Muscle of leg (tissue), 11 donors: Measurements from ENCODE around the gene DAZAP1. TPM values are rescaled to one million over a fixed set of nuclear protein-coding genes. Genes with fewer than 3 reads are reported as not detected.

Experiments
- DNase-seq: peaks from one replicate; pipeline ENCODE4 v3.0.0; 2013
- H3K27ac ChIP-seq: one replicate; pipeline ENCODE4 v1.5.1; 2013; ENCODE audit warnings: mild to moderate bottlenecking, low read length, control low read depth
- H3K27me3 ChIP-seq: one replicate; pipeline ENCODE4 v1.6.1; 2013; ENCODE audit warnings: low read length; ENCODE audit not compliant: control insufficient read depth, insufficient read depth
- H3K36me3 ChIP-seq: one replicate; pipeline ENCODE4 v1.6.1; 2013; ENCODE audit warnings: low read length; ENCODE audit not compliant: control insufficient read depth, insufficient read depth
- H3K4me1 ChIP-seq: one replicate; pipeline ENCODE4 v1.6.1; 2013; ENCODE audit warnings: low read length; ENCODE audit not compliant: control insufficient read depth, insufficient read depth
- H3K4me3 ChIP-seq: one replicate; pipeline ENCODE4 v1.5.1; 2013; ENCODE audit warnings: low read length, control low read depth
- H3K9me3 ChIP-seq: replicated peaks from 2 replicates; pipeline ENCODE4 v1.6.1; 2013; ENCODE audit warnings: low read depth, low read length; ENCODE audit not compliant: control insufficient read depth
- WGBS: methylation state at CpG from one replicate; pipeline ENCODE4 v1.1.5; 2013; ENCODE audit warnings: missing lambda C conversion rate; ENCODE audit not compliant: insufficient coverage; 5-methylcytosine and 5-hydroxymethylcytosine counted together
- polyA plus RNA-seq, 8 donors: library from polyadenylated mRNA; unstranded; fragments of 120-200 nt; gene quantifications; one replicate each; pipeline versions ENCODE4 v1.2.1 to v1.2.3, GENCODE V29; 2013; ENCODE audit warnings: inconsistent platforms in 1 of 8, low replicate concordance in 1 of 8; ENCODE audit not compliant: insufficient read length in 8 of 8, insufficient read depth in 1 of 8
- total RNA-seq: library from RNA; stranded (reverse); fragments of 120-200 nt; gene quantifications from one replicate; pipeline ENCODE4 v1.2.4, GENCODE V29; 2013

The DAZAP1 gene
- total and polyA plus RNA-seq, 9 donors, result 41.0 to 80.2 (median 65.8) TPM

DNA sequence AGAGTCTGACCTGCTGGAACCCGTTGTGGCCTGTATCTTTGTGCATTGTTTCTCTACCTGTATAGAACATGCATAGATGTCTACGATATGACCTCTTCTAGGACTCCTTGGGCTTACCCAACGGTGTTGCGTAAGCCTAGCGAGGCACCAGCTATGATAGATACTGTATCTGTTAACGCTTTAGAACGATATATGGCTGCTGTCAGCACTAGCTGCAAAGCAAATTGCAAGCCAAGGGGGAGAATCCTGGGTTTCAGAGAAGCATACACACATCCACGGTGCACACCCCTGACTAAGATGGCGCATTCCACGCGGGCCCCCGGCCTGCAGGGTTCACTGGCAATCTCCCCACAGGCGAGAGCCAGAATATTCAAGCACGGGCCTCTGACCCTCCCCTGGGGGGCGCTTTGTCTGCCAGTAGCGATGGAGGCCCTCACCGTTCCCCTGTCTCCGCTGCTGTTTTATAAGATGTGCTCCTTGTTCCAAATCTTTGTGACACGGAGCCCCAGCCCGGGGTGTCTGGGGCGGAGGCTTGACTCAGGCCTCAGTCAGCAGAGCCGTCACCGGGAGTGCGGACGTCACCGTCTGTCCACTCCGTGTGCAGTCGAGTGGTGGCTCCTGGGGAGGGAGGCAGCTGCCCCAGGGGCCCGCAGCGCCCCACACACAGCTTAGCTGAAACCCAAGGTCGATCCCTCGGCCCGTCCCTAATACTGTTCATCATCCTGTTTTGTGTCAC lies 17.9 kb downstream of the DAZAP1 start:
- H3K9me3 ChIP-seq, result no peaks in the 10 kb centered on the region
- H3K36me3 ChIP-seq, result peaks cover 89% of the 10 kb centered on the region
- H3K4me3 ChIP-seq, result no peak overlapping the region
- WGBS, result 70% methylated on average over 28 of the region's 33 CpGs
- peak; percentile 54 for DNase-seq
- H3K4me1 ChIP-seq, result peaks cover 8% of the 10 kb centered on the region
- no peaks in the 10 kb centered on the region for H3K27me3 ChIP-seq
- H3K27ac ChIP-seq, result no peak overlapping the region

DNA sequence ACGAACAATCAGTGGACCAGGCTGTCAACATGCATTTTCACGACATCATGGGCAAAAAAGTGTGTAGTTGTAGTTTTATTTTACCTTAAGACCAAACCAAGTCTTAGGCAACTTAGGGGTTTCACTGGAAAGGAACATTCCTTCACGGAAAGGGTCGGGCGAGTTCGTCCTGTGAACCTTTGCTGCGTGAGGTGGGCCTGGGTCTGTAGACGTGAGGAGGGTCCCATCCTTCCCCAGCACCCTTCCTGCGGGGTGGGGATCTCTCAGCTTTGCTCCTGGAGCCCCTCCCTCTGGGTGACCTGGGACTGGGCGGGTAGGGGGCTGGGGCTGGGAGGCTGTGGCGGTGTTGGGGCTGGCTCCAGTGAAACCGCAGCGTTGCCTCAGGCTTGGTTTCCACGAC lies 18.5 kb downstream of the DAZAP1 start:
- no peaks in the 10 kb centered on the region for H3K9me3 ChIP-seq
- no peak overlapping the region for H3K27ac ChIP-seq
- H3K4me3 ChIP-seq, result no peak overlapping the region
- WGBS, result 90% methylated on average over 6 of the region's 14 CpGs
- DNase-seq, result no peak
- H3K27me3 ChIP-seq, result no peaks in the 10 kb centered on the region
- peaks cover 86% of the 10 kb centered on the region for H3K36me3 ChIP-seq
- H3K4me1 ChIP-seq, result peaks cover 8% of the 10 kb centered on the region

DNA sequence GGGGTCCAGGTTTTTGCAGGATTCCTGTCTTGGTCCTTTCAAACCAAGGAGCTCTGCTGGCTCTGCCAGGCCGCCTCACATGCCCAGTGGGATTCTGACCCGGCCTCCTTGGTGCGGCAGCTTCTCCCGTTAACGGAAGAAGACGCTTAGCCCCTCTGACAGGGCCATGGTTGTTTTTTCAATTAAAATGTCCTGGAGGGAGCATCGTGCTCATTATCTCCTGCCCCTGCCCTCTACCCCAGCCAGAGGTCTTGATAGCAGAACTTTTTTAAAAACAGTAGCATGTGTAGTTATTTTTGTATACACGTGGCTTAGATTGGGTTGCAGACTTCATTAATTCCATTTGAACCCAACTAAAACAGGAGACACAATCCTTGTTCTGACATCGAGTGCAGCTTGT lies 19.4 kb downstream of the DAZAP1 start:
- no peak for DNase-seq
- H3K36me3 ChIP-seq, result peaks cover 83% of the 10 kb centered on the region
- H3K4me3 ChIP-seq, result no peak overlapping the region
- no peak overlapping the region for H3K27ac ChIP-seq
- no peaks in the 10 kb centered on the region for H3K27me3 ChIP-seq
- H3K4me1 ChIP-seq, result peaks cover 6% of the 10 kb centered on the region
- 88% methylated on average over 2 of the region's 9 CpGs for WGBS
- no peaks in the 10 kb centered on the region for H3K9me3 ChIP-seq

DNA sequence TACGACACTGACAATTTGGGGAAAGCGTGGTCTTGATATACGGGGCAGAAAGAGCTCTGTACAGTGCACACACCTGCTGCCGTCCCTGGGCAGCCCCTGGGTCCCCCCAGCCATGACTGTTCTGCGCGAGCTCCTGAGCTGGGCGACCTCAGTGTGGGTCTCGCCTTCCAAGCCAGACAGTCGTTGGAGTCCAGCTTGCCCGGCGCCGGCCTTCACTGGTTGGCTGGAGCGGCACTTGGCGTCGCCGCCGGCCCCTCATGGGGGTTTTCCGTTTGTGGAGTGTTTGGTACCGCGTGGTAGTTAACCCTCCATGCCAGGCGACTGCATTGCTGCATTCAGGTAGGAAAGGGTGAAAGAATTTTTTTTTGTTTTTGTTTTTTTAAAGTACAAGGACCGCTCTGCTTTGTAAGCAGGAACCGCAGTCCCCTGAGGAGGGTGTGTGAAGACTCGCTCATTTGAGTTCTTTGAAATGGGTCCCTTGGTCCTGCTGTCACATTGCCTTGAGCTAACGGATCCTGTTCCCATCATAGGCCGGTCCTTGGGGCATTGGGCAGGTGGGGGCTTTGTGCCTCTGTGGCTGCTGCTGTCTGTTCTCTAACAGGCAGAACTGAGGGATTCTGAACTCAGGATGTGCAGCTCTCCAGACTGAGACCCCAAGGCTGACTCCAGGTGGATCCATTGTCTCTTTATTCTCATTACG lies 20.0 kb downstream of the DAZAP1 start:
- no peak for DNase-seq
- H3K27me3 ChIP-seq, result no peaks in the 10 kb centered on the region
- H3K9me3 ChIP-seq, result no peaks in the 10 kb centered on the region
- H3K36me3 ChIP-seq, result peaks cover 83% of the 10 kb centered on the region
- no peak overlapping the region for H3K27ac ChIP-seq
- no peak overlapping the region for H3K4me3 ChIP-seq
- H3K4me1 ChIP-seq, result no peaks in the 10 kb centered on the region
- WGBS, result 85% methylated on average over 20 of the region's 27 CpGs

DNA sequence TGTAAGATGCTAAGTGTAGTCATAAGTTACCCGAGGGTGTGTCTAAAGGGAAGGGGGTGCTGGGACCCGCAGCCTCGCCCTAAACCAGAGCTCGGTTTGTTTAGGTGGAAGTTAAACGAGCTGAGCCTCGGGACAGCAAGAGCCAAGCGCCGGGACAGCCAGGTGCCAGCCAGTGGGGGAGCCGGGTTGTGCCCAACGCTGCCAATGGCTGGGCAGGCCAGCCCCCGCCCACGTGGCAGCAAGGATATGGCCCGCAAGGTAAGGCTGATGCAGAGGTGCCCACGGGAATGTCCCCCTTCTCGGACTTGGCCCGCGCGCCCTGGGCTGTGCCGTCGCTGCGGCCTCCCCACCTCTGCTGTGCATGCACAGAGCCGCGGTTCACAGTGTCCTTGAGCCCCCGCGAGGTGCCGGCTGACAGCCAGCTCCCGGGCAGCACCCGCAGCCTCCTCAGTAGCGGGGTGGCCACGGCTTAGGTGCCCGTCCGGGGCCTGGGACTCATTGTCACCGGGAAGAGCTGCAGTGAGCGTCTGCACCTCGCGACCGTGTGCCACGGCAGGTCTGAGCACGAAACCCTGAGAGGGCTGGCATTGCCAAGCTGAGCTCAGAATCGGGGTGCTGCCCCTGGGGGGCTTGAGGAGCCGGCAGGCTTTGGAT lies 21.5 kb downstream of the DAZAP1 start:
- H3K4me3 ChIP-seq, result no peak overlapping the region
- DNase-seq, result no peak
- H3K27me3 ChIP-seq, result no peaks in the 10 kb centered on the region
- H3K36me3 ChIP-seq, result peaks cover 83% of the 10 kb centered on the region
- H3K27ac ChIP-seq, result no peak overlapping the region
- no peaks in the 10 kb centered on the region for H3K9me3 ChIP-seq
- 94% methylated on average over 41 of the region's 41 CpGs for WGBS
- H3K4me1 ChIP-seq, result no peaks in the 10 kb centered on the region

DNA sequence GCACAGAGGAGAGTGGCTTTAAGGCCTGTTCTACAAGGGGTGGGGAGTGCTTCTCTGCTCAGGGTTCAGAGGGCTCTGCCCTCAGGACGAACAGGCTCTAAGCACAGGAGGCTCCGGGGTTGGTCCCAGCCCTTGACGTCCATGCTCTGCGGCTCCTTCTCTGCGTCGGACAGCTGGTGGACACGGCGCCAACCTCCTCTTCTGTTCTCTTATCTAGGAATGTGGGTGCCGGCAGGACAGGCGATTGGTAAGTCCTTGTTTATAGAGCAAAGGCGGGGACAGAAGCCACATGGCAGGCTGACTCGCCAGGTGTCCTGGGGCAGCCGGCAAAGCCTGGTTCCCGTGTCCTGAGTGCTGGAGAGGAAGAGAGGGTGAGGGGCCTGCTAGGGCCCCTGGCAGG lies 22.4 kb downstream of the DAZAP1 start:
- Histone ChIP-seq H3K36me3 (peaks cover 90% of the 10 kb centered on the region), H3K4me3 (no peak overlapping the region), H3K9me3 (no peaks in the 10 kb centered on the region), H3K27ac (no peak overlapping the region), H3K27me3 (no peaks in the 10 kb centered on the region), H3K4me1 (no peaks in the 10 kb centered on the region)
- no peak for DNase-seq
- WGBS, result 94% methylated on average over 3 of the region's 14 CpGs

DNA sequence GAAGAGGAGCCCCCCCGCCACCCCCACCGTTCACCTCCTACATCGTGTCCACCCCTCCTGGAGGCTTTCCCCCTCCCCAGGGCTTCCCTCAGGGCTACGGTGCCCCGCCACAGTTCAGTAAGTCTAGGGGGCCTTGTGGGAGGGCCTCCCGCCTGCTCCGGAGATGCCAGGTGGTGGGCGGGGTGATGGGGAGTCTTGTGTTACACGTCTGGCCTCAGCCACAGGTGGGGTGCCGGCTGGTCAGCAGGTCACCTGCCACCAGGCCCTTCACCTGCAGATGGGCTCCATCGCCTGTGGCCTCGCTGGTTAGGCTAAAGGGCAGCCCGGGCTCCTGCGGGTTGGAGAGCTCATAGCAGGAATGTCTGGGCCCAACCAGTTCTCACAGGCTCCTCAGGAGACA lies 22.9 kb downstream of the DAZAP1 start:
- Histone ChIP-seq H3K9me3 (no peaks in the 10 kb centered on the region), H3K4me1 (no peaks in the 10 kb centered on the region), H3K4me3 (no peak overlapping the region), H3K27ac (no peak overlapping the region), H3K36me3 (peaks cover 89% of the 10 kb centered on the region), H3K27me3 (no peaks in the 10 kb centered on the region)
- no peak for DNase-seq
- 88% methylated on average over 7 of the region's 14 CpGs for WGBS

DNA sequence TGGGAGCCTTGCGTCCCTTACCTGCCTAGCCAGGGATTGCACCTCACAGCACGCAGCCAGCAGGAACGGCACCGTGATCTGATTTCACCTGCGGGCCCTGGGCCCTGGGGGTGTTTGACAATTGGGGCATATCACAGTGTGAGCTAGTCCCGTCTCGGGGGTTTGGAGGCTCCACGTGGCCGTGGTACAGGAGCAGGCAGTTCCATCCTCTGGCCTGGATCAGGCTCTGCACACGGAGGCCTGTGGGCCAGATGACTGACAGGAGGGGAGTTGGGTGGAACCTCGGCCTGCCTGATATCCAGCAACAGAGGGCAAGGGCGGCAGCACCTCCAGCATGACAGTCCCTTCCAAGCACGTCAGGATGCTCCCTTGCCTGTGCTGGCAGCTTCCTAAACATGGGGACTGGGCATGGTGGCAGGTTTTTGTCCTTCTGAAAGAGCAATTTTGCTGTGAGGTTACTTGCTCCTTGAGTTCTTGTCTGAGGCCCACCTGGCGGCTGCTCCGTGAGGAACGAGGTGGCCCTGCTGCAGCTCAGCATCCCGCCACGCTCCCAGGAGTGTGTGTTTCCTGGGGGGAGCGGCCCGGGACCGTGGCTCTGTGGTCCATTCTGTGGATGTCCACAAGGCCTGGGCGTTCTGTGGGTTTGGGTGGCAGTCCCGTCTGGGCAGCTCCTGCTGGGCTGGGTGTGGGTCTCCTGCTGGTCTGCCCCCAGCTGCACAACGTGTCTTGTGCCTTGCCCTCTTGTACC lies 24.5 kb downstream of the DAZAP1 start:
- Histone ChIP-seq H3K4me1 (no peaks in the 10 kb centered on the region), H3K27ac (no peak overlapping the region), H3K9me3 (no peaks in the 10 kb centered on the region), H3K36me3 (peaks cover 79% of the 10 kb centered on the region), H3K27me3 (no peaks in the 10 kb centered on the region), H3K4me3 (no peak overlapping the region)
- DNase-seq, result no peak
- 84% methylated on average over 22 of the region's 24 CpGs for WGBS

DNA sequence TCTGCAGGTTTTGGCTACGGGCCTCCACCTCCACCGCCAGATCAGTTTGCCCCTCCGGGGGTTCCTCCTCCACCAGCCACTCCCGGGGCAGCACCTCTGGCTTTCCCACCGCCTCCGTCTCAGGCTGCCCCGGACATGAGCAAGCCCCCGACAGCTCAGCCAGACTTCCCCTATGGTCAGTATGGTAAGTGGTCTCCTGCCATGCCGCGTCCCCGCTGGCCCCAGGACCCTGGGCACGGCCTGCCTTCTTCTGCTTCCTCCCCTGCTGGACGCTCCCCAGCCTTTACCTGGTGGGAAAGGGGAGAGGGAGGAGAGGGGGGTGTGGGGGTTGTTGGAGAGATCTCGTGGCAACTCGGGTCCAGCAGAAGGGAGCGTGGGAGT lies 25.1 kb downstream of the DAZAP1 start:
- Histone ChIP-seq H3K4me3 (no peak overlapping the region), H3K27me3 (no peaks in the 10 kb centered on the region), H3K9me3 (no peaks in the 10 kb centered on the region), H3K36me3 (peaks cover 75% of the 10 kb centered on the region), H3K4me1 (no peaks in the 10 kb centered on the region), H3K27ac (no peak overlapping the region)
- no peak for DNase-seq
- WGBS, result 94% methylated on average over 16 of the region's 16 CpGs
